Thoracic aorta (tissue), 2 donors: ENCODE measurements around the gene GIPC3. TPM values are rescaled to one million over a fixed set of nuclear protein-coding genes. Genes with fewer than 3 reads are reported as not detected.
"Not testable (repeated sequence)": the region's sequence is repeated elsewhere in the genome, so short reads cannot be mapped to it uniquely, and the experiment has no call there.

Source experiments
- ATAC-seq: fragments of 150-250 bp; one replicate; pipeline ENCODE4 v1.8.0; 2017; ENCODE audit warnings: low read depth; ENCODE audit not compliant: insufficient number of reproducible peaks, low FRiP score
- DNase-seq: peaks from one replicate; pipeline ENCODE4 v3.0.0-alpha.2; 2020; ENCODE audit warnings: low spot score
- H3K27ac ChIP-seq, 2 donors: fragments of 200-600 bp; sonication (generic); 1 replicate in 1 of 2; 2 replicates in 1 of 2; pipeline ENCODE4 v1.5.1; 2016; ENCODE audit warnings: mild to moderate bottlenecking in 2 of 2, moderate library complexity in 2 of 2
- H3K27me3 ChIP-seq: fragments of 200-600 bp; sonication (generic); replicated peaks from 2 replicates; pipeline ENCODE4 v1.6.0; 2016; ENCODE audit warnings: mild to moderate bottlenecking; ENCODE audit not compliant: insufficient read depth
- H3K36me3 ChIP-seq: fragments of 200-600 bp; sonication (generic); one replicate; pipeline ENCODE4 v1.5.1; 2016
- H3K4me1 ChIP-seq, 2 donors: fragments of 200-600 bp; sonication (generic); 1 replicate in 1 of 2; 2 replicates in 1 of 2; pipeline versions ENCODE4 v1.5.1 to v1.6.0; 2016; ENCODE audit warnings: low read depth in 2 of 2, mild to moderate bottlenecking in 1 of 2; ENCODE audit not compliant: control insufficient read depth in 1 of 2
- H3K4me3 ChIP-seq: fragments of 200-600 bp; sonication (generic); 2 replicates; pipeline ENCODE4 v1.5.1; 2016; ENCODE audit warnings: mild to moderate bottlenecking
- H3K9me3 ChIP-seq: fragments of 200-600 bp; sonication (generic); 2 replicates; pipeline ENCODE4 v1.5.1; 2016
- total RNA-seq, 2 donors: library from RNA; depleted of rRNA; stranded (reverse); fragments of >200 nt; gene quantifications; one replicate each; pipeline versions ENCODE4 v1.1.0 to v1.2.3, GENCODE V29; 2016
- TF ChIP-seq, protein P1 (sequence below): fragments of 200-600 bp; sonication (generic); IDR thresholded peaks from one replicate; pipeline ENCODE4 v1.5.1; 2019; ENCODE audit warnings: antibody characterized with exemption

The GIPC3 gene
- total RNA-seq, 2 donors from 2014 or later: 1.1 to 1.6 TPM

DNA sequence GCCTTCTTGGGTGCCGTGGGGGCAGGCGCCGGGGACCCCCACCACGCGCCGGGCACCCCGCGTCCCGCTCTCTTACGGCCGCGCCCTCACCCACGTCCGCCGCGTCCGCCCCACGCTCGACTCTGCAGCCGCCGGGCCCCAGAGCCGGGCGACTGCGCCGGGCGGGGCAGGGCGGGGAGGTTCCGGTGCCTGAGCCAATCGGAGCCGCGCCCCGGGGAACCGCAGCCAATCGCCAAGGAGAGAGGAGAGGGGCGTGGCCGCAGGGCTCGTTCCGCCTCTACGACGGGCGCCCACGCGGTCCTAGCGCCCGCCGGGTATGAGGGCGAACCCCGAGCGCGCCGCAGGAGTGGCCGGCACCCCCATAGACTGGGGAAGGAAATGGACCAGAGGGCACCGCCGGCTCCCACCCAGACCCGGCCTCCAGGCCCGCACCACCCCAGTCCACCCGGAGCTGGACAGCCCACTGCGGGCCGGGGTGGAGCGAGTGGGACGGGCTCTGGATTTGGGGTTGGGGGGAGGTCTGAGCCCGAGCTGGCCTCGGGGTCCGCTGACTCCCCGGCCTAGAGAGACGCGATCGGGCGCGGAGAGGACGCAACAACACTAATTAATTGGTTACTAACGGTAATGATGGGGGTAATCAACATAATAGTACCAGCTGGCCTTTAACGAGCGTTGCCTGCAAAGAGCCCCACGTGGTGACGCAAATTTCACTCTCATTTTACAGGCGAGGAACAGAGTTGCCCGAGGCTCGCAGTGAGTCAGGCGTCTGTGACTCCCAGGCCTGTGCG is 27.6 kb upstream of the GIPC3 start, which contains the start of gene MFSD12:
Gene MFSD12, minus strand, starts transcription at position 126 of the 788 bp plus-strand sequence. CDS start 183 bp downstream, outside the sequence.
- Histone ChIP-seq H3K27ac (peak within 1 kb of the TSS; percentile 52 to 56), H3K4me3 (peak within 1 kb of the TSS; percentile 80), H3K36me3 (no peaks in the 10 kb centered on the region), H3K9me3 (no peaks in the 10 kb centered on the region), H3K4me1 (peaks cover 16 to 25% of the 10 kb centered on the region in 2 donors), H3K27me3 (no peaks in the 10 kb centered on the region)
- peak; percentile 93 for ATAC-seq
- peak; percentile 78 for DNase-seq
- TF ChIP-seq, protein P1, sequence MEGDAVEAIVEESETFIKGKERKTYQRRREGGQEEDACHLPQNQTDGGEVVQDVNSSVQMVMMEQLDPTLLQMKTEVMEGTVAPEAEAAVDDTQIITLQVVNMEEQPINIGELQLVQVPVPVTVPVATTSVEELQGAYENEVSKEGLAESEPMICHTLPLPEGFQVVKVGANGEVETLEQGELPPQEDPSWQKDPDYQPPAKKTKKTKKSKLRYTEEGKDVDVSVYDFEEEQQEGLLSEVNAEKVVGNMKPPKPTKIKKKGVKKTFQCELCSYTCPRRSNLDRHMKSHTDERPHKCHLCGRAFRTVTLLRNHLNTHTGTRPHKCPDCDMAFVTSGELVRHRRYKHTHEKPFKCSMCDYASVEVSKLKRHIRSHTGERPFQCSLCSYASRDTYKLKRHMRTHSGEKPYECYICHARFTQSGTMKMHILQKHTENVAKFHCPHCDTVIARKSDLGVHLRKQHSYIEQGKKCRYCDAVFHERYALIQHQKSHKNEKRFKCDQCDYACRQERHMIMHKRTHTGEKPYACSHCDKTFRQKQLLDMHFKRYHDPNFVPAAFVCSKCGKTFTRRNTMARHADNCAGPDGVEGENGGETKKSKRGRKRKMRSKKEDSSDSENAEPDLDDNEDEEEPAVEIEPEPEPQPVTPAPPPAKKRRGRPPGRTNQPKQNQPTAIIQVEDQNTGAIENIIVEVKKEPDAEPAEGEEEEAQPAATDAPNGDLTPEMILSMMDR: no peak

DNA sequence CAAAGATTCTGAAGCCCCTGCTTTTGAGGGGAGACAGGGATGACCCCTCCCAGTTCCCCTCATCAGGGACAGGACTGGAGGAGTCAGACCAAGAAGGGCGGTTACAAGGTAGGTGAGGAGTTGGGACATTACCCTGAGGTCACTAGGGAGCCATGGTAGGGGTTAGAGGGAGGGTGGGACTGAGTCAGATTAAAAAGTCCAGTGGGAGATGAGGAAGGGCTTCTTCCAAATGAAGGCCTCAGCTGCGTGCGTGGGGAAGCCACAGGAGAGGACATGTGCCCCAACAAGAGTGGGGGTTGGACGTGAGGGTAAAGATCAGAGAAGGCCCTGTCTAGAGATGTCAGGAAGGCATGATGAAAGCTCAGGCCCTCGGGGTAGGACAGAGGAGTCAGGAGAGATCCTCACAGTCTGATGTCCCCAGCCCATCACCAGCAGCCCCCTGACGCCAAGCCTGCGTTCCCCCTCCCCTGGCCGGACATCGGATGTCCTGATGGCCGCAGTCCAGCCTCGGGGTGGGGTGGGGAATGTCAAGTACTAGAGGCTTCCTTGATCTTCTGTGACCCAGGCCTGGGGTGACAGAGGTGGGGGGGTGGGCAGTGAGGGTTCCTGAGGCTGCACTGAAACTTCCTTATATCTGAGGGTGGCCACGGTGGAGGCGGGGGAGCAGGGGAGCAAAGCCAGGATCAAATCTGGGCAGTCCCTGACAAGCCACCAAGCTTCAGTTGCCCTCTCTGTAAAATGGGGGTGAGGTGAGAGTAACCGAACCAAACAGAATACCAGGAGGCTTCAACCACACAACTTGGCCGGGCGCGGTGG is 21.4 kb upstream of the GIPC3 start:
- TF ChIP-seq, protein P1: no peak
- Histone ChIP-seq H3K36me3 (no peaks in the 10 kb centered on the region), H3K4me1 (no peaks in the 10 kb centered on the region), H3K27ac (no peak overlapping the region), H3K27me3 (no peaks in the 10 kb centered on the region), H3K9me3 (no peaks in the 10 kb centered on the region), H3K4me3 (no peak overlapping the region)
- DNase-seq: no peak
- ATAC-seq: no peak

DNA sequence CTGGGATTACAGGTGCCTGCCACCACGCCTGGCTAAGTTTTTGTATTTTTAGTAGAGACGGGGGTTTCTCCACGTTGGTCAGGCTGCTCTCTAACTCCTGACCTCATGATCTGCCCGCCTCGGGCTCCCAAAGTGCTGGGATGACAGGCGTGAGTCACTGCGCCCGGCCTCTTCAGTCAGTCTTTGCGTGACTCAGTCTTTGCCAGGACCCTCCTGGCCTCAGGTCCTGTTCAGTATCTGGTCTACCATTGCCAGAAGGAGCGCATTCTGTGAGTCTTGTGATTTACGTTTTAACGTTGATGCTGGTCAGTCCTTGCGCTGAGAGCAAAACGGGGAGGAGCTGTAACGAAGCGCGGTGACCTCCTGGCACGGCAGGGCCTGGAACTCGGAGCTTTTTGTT is 20.1 kb upstream of the GIPC3 start:
- no peak for ATAC-seq
- TF ChIP-seq, protein P1: no peak
- no peak overlapping the region for H3K27ac ChIP-seq
- DNase-seq: no peak
- H3K36me3 ChIP-seq: no peaks in the 10 kb centered on the region
- H3K4me1 ChIP-seq: no peaks in the 10 kb centered on the region
- H3K27me3 ChIP-seq: no peaks in the 10 kb centered on the region
- H3K4me3 ChIP-seq: no peak overlapping the region
- H3K9me3 ChIP-seq: no peaks in the 10 kb centered on the region

DNA sequence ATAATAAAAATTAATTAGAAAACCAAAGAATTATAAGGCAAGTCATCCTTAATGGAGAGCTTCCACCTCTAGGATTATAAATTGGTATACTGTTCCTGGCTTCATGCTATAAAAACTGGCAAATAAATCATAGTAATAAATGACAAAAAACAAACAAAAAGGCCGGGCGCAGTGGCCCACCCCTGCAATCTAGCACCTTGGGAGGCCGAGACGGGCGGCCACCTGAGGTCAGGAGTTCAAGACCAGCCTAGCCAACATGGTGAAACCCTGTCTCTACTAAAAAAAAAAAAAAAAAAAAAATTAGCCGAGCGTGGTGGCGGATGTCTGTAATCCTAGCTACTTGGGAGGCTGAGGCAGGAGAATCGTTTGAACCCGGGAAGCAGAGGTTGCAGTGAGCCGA is 15.2 kb upstream of the GIPC3 start:
- not testable (repeated sequence) for H3K36me3 ChIP-seq, H3K27me3 ChIP-seq, H3K27ac ChIP-seq, DNase-seq, H3K4me3 ChIP-seq, H3K9me3 ChIP-seq, ATAC-seq
- peaks cover 11 to 14% of the 10 kb centered on the region in 2 donors for H3K4me1 ChIP-seq

DNA sequence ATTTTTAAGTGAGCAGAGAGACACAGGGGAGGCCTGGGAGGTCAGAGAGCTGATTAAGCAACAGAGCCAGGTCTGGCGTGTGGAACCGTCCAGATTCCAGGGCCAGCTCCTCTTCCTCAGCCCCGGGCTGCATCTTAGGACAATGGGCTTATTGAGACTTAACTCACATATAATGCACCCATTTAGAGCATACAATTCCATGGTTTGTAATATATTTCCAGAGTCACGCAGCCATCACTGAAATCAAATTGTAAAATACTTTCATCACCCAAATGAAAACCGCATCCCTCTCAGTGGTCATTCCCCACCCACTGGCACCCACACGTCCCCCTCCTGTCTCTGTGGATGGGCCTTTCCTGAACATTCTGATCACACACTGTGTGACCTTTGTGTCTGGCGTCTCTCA is 14.7 kb upstream of the GIPC3 start:
- TF ChIP-seq, protein P1: no peak
- peaks cover 11 to 14% of the 10 kb centered on the region in 2 donors for H3K4me1 ChIP-seq
- ATAC-seq: no peak

More for the DNA sequence above, 14.7 kb upstream of the GIPC3 start:
- no peak overlapping the region for H3K4me3 ChIP-seq
- no peaks in the 10 kb centered on the region for H3K27me3 ChIP-seq
- H3K27ac ChIP-seq: no peak overlapping the region
- DNase-seq: no peak
- no peaks in the 10 kb centered on the region for H3K36me3 ChIP-seq
- no peaks in the 10 kb centered on the region for H3K9me3 ChIP-seq
